ENCODE measurements around the gene METTL9. TPM values are rescaled to one million over a fixed set of nuclear protein-coding genes. Genes with fewer than 3 reads are reported as not detected.
"Not testable (repeated sequence)": the region's sequence is repeated elsewhere in the genome, so short reads cannot be mapped to it uniquely, and the experiment has no call there.

The METTL9 gene
- total and polyA plus RNA-seq, 4 donors, result 26.6 to 127 (median 78.1) TPM

DNA sequence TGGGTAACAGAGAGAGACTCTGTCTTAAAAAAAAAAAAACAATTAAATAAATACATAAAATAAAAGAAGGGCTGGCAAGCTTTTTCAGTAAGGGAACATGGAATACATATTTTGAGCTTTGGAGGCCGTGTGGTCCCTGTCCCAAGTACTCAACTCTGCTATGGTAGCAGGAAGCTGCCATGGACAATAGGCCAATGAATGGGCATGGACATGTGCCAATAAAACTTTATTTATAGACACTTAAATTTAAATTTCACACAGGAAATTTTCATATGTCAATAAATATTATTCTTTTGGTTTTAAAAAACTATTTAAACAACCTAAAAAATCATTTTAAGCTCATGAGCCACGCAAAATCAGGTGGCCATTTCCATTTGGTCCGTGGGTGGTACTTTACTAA lies 68.2 kb downstream of the METTL9 start:
- Histone ChIP-seq H3K4me1 (ENCODE audit: control insufficient read depth in 5 of 5, insufficient read depth in 5 of 5, low read length in 5 of 5) (peaks cover 0 to 5% (median 0%) of the 10 kb centered on the region in 5 donors), H3K36me3 (ENCODE audit: control insufficient read depth in 4 of 4, insufficient read depth in 4 of 4, low read length in 4 of 4) (no peaks in the 10 kb centered on the region), H3K9ac (ENCODE audit: insufficient read depth in 1 of 2, low read length in 2 of 2) (no peak overlapping the region), H3K27ac (ENCODE audit: low read depth in 1 of 2, low read length in 1 of 2) (no peak overlapping the region), H3K27me3 (ENCODE audit: control insufficient read depth in 3 of 3, insufficient read depth in 3 of 3, low read length in 2 of 3) (peaks cover 0 to 5% (median 0%) of the 10 kb centered on the region in 3 donors), H3K4me3 (no peak overlapping the region), H3K9me3 (ENCODE audit: control insufficient read depth in 4 of 4, insufficient read depth in 3 of 4, low read length in 3 of 4) (no peaks in the 10 kb centered on the region)
- no peak for DNase-seq
- WGBS, 2 donors, result 84 to 91% methylated on average over 3 of the region's 3 CpGs
- TF ChIP-seq, protein P1, sequence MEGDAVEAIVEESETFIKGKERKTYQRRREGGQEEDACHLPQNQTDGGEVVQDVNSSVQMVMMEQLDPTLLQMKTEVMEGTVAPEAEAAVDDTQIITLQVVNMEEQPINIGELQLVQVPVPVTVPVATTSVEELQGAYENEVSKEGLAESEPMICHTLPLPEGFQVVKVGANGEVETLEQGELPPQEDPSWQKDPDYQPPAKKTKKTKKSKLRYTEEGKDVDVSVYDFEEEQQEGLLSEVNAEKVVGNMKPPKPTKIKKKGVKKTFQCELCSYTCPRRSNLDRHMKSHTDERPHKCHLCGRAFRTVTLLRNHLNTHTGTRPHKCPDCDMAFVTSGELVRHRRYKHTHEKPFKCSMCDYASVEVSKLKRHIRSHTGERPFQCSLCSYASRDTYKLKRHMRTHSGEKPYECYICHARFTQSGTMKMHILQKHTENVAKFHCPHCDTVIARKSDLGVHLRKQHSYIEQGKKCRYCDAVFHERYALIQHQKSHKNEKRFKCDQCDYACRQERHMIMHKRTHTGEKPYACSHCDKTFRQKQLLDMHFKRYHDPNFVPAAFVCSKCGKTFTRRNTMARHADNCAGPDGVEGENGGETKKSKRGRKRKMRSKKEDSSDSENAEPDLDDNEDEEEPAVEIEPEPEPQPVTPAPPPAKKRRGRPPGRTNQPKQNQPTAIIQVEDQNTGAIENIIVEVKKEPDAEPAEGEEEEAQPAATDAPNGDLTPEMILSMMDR (IDR thresholded peaks at IDR 0.05; ENCODE audit: control extremely low read depth, extremely low read depth), result no peak
- ATAC-seq (ENCODE audit: insufficient read depth, low FRiP score), result no peak

DNA sequence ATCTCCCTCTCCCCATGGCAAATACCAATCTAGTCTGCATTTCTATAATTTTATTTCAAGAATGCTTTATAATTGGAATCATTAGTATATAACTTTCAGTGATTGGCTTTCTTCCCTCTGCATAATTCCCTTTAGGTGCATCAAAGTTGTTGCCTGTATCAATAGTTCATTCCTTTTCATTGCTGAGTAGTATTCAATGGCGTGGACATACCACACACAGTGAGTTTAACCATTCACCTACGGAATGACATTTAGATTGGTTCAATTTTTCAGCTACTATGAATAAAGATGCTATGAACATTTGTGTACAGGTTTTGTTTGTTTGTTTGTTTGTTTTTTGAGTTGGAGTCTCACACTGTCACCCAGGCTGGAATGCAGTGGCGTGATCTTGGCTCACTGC lies 74.1 kb downstream of the METTL9 start:
- peaks cover 0 to 2% (median 0%) of the 10 kb centered on the region in 4 donors for H3K9me3 ChIP-seq (ENCODE audit: control insufficient read depth in 4 of 4, insufficient read depth in 3 of 4, low read length in 3 of 4)
- H3K4me3 ChIP-seq, result no peak overlapping the region
- no peaks in the 10 kb centered on the region for H3K27me3 ChIP-seq (ENCODE audit: control insufficient read depth in 3 of 3, insufficient read depth in 3 of 3, low read length in 2 of 3)
- H3K36me3 ChIP-seq (ENCODE audit: control insufficient read depth in 4 of 4, insufficient read depth in 4 of 4, low read length in 4 of 4), result no peaks in the 10 kb centered on the region
- H3K9ac ChIP-seq (ENCODE audit: insufficient read depth in 1 of 2, low read length in 2 of 2), result no peak overlapping the region
- ATAC-seq (ENCODE audit: insufficient read depth, low FRiP score) (no peak), DNase-seq (no peak)
- H3K4me1 ChIP-seq (ENCODE audit: control insufficient read depth in 5 of 5, insufficient read depth in 5 of 5, low read length in 5 of 5), result no peaks in the 10 kb centered on the region
- 64 to 97% methylated on average over 3 of the region's 3 CpGs for WGBS, 2 donors
- H3K27ac ChIP-seq (ENCODE audit: low read depth in 1 of 2, low read length in 1 of 2), result no peak overlapping the region
- TF ChIP-seq, protein P1 (IDR thresholded peaks at IDR 0.05; ENCODE audit: control extremely low read depth, extremely low read depth), result no peak

- not testable (repeated sequence) for H3K4me1 ChIP-seq (ENCODE audit: control insufficient read depth in 5 of 5, insufficient read depth in 5 of 5, low read length in 5 of 5); H3K4me3 ChIP-seq; H3K9ac ChIP-seq (ENCODE audit: insufficient read depth in 1 of 2, low read length in 2 of 2); DNase-seq; H3K9me3 ChIP-seq (ENCODE audit: control insufficient read depth in 4 of 4, insufficient read depth in 3 of 4, low read length in 3 of 4); H3K27ac ChIP-seq (ENCODE audit: low read depth in 1 of 2, low read length in 1 of 2); ATAC-seq (ENCODE audit: insufficient read depth, low FRiP score); H3K36me3 ChIP-seq (ENCODE audit: control insufficient read depth in 4 of 4, insufficient read depth in 4 of 4, low read length in 4 of 4); H3K27me3 ChIP-seq (ENCODE audit: control insufficient read depth in 3 of 3, insufficient read depth in 3 of 3, low read length in 2 of 3)
- WGBS, 2 donors, result 90 to 93% methylated on average over 4 of the region's 4 CpGs
Measured at GRCh38 chr16:21674456-21674855, 75.1 kb downstream of the METTL9 start.

GRCh38 chr16:21680714-21681113 lies 81.3 kb downstream of the METTL9 start:
- not testable (repeated sequence) for ATAC-seq (ENCODE audit: insufficient read depth, low FRiP score); H3K27me3 ChIP-seq (ENCODE audit: control insufficient read depth in 3 of 3, insufficient read depth in 3 of 3, low read length in 2 of 3); DNase-seq; H3K4me3 ChIP-seq; H3K9me3 ChIP-seq (ENCODE audit: control insufficient read depth in 4 of 4, insufficient read depth in 3 of 4, low read length in 3 of 4); H3K36me3 ChIP-seq (ENCODE audit: control insufficient read depth in 4 of 4, insufficient read depth in 4 of 4, low read length in 4 of 4); H3K4me1 ChIP-seq (ENCODE audit: control insufficient read depth in 5 of 5, insufficient read depth in 5 of 5, low read length in 5 of 5); H3K27ac ChIP-seq (ENCODE audit: low read depth in 1 of 2, low read length in 1 of 2); H3K9ac ChIP-seq (ENCODE audit: insufficient read depth in 1 of 2, low read length in 2 of 2)
- 85 to 92% methylated on average over 5 of the region's 5 CpGs for WGBS, 2 donors

Data from lung (tissue), 12 donors.